HuH-7 (cell line): ENCODE measurements around the gene LMO2.

ENCODE experiments used
- DNase-seq: peaks from one replicate; pipeline ENCODE4 v3.0.0; 2011; ENCODE audit warnings: low spot score

The LMO2 gene

DNA sequence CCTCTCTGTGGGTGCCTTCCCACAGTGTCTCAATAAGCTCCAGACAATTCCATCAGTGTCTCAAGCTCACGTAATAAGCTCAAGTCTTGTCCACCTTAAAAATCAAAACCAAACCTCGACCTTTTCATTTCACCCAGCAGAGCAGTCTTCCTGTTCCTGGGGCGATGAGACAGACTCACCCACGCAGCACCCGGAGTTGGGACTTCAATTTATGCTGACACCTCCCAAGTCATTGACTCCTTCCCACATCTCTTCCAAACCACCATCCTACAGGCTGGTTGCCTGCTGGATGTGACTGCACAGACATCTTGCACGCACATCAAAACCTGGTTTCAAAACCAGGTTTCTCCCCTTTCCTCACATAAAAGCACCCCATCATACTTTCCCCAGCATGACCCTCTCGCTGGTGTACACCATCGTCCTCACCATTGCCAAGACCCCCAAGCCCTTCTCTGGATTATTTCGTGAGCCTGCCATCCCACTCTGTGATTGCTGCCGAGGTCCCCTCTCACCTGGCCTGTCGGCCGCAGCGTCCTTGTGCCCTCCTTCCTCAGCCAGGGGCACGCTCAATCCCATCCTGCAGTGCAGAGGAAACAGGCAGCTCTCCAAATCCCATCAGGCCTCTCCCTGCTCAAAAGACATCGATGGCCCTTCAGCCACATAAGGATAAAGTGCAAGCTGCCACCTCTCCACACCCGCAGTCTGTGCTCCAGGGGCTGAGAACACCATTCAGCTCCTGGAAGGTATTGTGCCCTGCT lies 72.4 kb downstream of the LMO2 start:
- no peak for DNase-seq
